H1 (cell line): ENCODE results near the gene ATP1A3. TPM values are rescaled to one million over a fixed set of nuclear protein-coding genes. Genes with fewer than 3 reads are reported as not detected.

Experiments
- ASH2L ChIP-seq: fragments of 200-600, 300-600 bp; sonication (generic); IDR thresholded peaks from one replicate; pipeline ENCODE4 v1.7.1; 2017; ENCODE audit warnings: low read length
- CBX8 ChIP-seq: fragments of 300-800, 300-1000 bp; sonication (generic); IDR thresholded peaks from 2 replicates; pipeline ENCODE4 v1.7.1; 2016; ENCODE audit warnings: low read depth, low read length, borderline replicate concordance
- CHD1 ChIP-seq: IDR thresholded peaks from 2 replicates; pipeline ENCODE4 v1.6.1; 2012; ENCODE audit warnings: low read depth, low read length, improper control_type of control experiment
- CHD2 ChIP-seq: IDR thresholded peaks from 2 replicates; pipeline ENCODE4 v1.6.1; 2012; ENCODE audit warnings: low read length, improper control_type of control experiment
- CTBP2 ChIP-seq: IDR thresholded peaks from 2 replicates; pipeline ENCODE4 v1.7.0; 2011; ENCODE audit warnings: borderline replicate concordance, mild to moderate bottlenecking, moderate library complexity, mixed read lengths, low read length; ENCODE audit not compliant: insufficient read depth, insufficient read length
- JUND ChIP-seq: IDR thresholded peaks from 2 replicates; pipeline ENCODE4 v1.6.1; 2011; ENCODE audit warnings: mild to moderate bottlenecking, improper control_type of control experiment, low read length
- KDM1A ChIP-seq: fragments of 200-600, 300-600 bp; sonication (generic); IDR thresholded peaks from 2 replicates; pipeline ENCODE4 v1.7.1; 2016; ENCODE audit warnings: mild to moderate bottlenecking, low read length, borderline replicate concordance
- NANOG ChIP-seq: IDR thresholded peaks from 2 replicates; pipeline ENCODE4 v1.6.1; 2011; ENCODE audit warnings: low read length, low read depth, mild to moderate bottlenecking, inconsistent platforms; ENCODE audit not compliant: insufficient read depth, poor library complexity, severe bottlenecking
- NRF1 ChIP-seq: IDR thresholded peaks from 2 replicates; pipeline ENCODE4 v1.6.1; 2011; ENCODE audit warnings: mild to moderate bottlenecking, low read depth, low read length, improper control_type of control experiment
- PHF8 ChIP-seq: fragments of 200-600 bp; sonication (generic); conservative IDR thresholded peaks from 2 replicates; pipeline ENCODE4 v1.7.1; 2012; ENCODE audit warnings: low read depth, mild to moderate bottlenecking, inconsistent platforms, low read length, moderate library complexity
- POLR2A ChIP-seq, 2 experiments: IDR thresholded peaks; 1 replicate in 1 of 2; 2 replicates in 1 of 2; pipeline ENCODE4 v1.6.1; 2011; ENCODE audit warnings: low read depth in 2 of 2, low read length in 2 of 2, mild to moderate bottlenecking in 2 of 2; ENCODE audit errors: control extremely low read depth in 1 of 2
- RAD21 ChIP-seq, 2 experiments: IDR thresholded peaks in 1 of 2; conservative IDR thresholded peaks in 1 of 2; 2 replicates each; pipeline ENCODE4 v1.6.1; 2011; ENCODE audit warnings: low read depth in 2 of 2, low read length in 2 of 2, improper control_type of control experiment in 1 of 2, inconsistent platforms in 1 of 2, mild to moderate bottlenecking in 1 of 2, moderate library complexity in 1 of 2
- SIN3A ChIP-seq, 2 experiments: IDR thresholded peaks in 1 of 2; conservative IDR thresholded peaks in 1 of 2; 2 replicates each; pipeline ENCODE4 v1.6.1; 2011 to 2012; ENCODE audit warnings: low read length in 2 of 2, improper control_type of control experiment in 1 of 2, low read depth in 1 of 2, mild to moderate bottlenecking in 1 of 2
- SP4 ChIP-seq: IDR thresholded peaks from 2 replicates; pipeline ENCODE4 v1.6.1; 2012; ENCODE audit warnings: low read length, inconsistent platforms
- TEAD4 ChIP-seq: IDR thresholded peaks from 2 replicates; pipeline ENCODE4 v1.6.1; 2012; ENCODE audit warnings: low read depth, low read length, inconsistent platforms, mixed read lengths
- polyA plus RNA-seq, 7 experiments: library from polyadenylated mRNA; depleted of rRNA in 3 of 7; stranded (reverse) in 5 of 7; unstranded in 2 of 7; fragments of >200 nt in 5 of 7; fragments of 200-250 nt in 2 of 7; gene quantifications; 1 replicate in 5 of 7; 2 replicates in 1 of 7; 4 replicates in 1 of 7; pipeline versions ENCODE4 v1.2.1 to v1.2.3, GENCODE V29; 2011 to 2013; ENCODE audit warnings: missing spikeins in 2 of 7, mixed read lengths in 2 of 7
- total RNA-seq: library from RNA; stranded (reverse); fragmentation: NEBNext Ultra II Directional; extraction: Animal tissue kit (Norgen Biotek cat#: 25700); gene quantifications from 2 replicates; pipeline ENCODE4 v1.2.1, GENCODE V29; 2021
- TF ChIP-seq, protein P1 (sequence below): IDR thresholded peaks from 2 replicates; pipeline ENCODE4 v1.6.1; 2012; ENCODE audit warnings: inconsistent platforms
- TF ChIP-seq, protein P2 (sequence below): IDR thresholded peaks from 2 replicates; pipeline ENCODE4 v1.6.1; 2012; ENCODE audit warnings: low read length, inconsistent platforms

Gene ATP1A3
- total and polyA plus RNA-seq, 2 of the 8 experiments (the other 6 are each of a cell fraction or from before 2014, with no cell fraction given): 11.1 to 41.2 TPM

- TF ChIP-seq CHD2: no peak
- no peak for TF ChIP-seq CBX8
- peak; percentile 99 for TF ChIP-seq NANOG
- TF ChIP-seq PHF8: no peak
- TF ChIP-seq RAD21 (IDR thresholded peaks at IDR 0.05 in 1 of 2, conservative IDR thresholded peaks at IDR 0.05 in 1 of 2; ENCODE audit: low read depth in 2 of 2, low read length in 2 of 2): peak; percentile 22 to 49; a peak in 3 of 4 replicates
- TF ChIP-seq, protein P1, sequence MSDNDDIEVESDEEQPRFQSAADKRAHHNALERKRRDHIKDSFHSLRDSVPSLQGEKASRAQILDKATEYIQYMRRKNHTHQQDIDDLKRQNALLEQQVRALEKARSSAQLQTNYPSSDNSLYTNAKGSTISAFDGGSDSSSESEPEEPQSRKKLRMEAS: peak; percentile 34; the same call in 1 of the 2 replicates
- 0 out of 4 replicates have a peak, but pooled peaks of 1 of the 2 experiments have one; percentile 34 for TF ChIP-seq SIN3A (conservative IDR thresholded peaks at IDR 0.05 in 1 of 2, IDR thresholded peaks at IDR 0.05 in 1 of 2; ENCODE audit: low read depth in 1 of 2, low read length in 2 of 2)
- no peak for TF ChIP-seq SP4
- TF ChIP-seq TEAD4: no peak
- TF ChIP-seq KDM1A: peak; percentile 92; the same call in 1 of the 2 replicates
- TF ChIP-seq, protein P2, sequence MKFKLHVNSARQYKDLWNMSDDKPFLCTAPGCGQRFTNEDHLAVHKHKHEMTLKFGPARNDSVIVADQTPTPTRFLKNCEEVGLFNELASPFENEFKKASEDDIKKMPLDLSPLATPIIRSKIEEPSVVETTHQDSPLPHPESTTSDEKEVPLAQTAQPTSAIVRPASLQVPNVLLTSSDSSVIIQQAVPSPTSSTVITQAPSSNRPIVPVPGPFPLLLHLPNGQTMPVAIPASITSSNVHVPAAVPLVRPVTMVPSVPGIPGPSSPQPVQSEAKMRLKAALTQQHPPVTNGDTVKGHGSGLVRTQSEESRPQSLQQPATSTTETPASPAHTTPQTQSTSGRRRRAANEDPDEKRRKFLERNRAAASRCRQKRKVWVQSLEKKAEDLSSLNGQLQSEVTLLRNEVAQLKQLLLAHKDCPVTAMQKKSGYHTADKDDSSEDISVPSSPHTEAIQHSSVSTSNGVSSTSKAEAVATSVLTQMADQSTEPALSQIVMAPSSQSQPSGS: no peak
- no peak for TF ChIP-seq POLR2A (IDR thresholded peaks at IDR 0.05; ENCODE audit: control extremely low read depth in 1 of 2, low read depth in 2 of 2, low read length in 2 of 2)
- TF ChIP-seq CHD1: no peak
- TF ChIP-seq JUND: no peak
- TF ChIP-seq CTBP2: peak; percentile 85
- no peak for TF ChIP-seq NRF1
- TF ChIP-seq ASH2L: no peak
Measured at GRCh38 chr19:41930926-41931592, 63.0 kb downstream of the ATP1A3 start (continued).
